Psoas muscle (tissue), 8 donors: Measurements from ENCODE around the gene MICAL3. TPM values are rescaled to one million over a fixed set of nuclear protein-coding genes. Genes with fewer than 3 reads are reported as not detected.
"Not testable (repeated sequence)": the region's sequence is repeated elsewhere in the genome, so short reads cannot be mapped to it uniquely, and the experiment has no call there.

ENCODE experiments used
- ATAC-seq, 4 donors: fragments of 200-7000 bp; cut with Tn5 transposase; one replicate each; pipeline ENCODE4 v1.9.1; 2020; ENCODE audit warnings: moderate library complexity in 3 of 4, mild to moderate bottlenecking in 2 of 4
- DNase-seq, 2 donors: peaks; one replicate each; pipeline ENCODE4 v3.0.0-alpha.2; 2020
- H3K27ac ChIP-seq: fragments of 200-600 bp; one replicate; pipeline ENCODE4 v1.8.0; 2022
- H3K27me3 ChIP-seq, 3 donors: fragments of 200-600 bp in 1 of 3; one replicate each; pipeline versions ENCODE4 v1.6.1 to v1.8.0; 2013 to 2022; ENCODE audit warnings: low read length in 2 of 3, mild to moderate bottlenecking in 2 of 3, moderate library complexity in 1 of 3; ENCODE audit not compliant: insufficient read depth in 3 of 3
- H3K36me3 ChIP-seq, 2 donors: fragments of 200-600 bp in 1 of 2; one replicate each; pipeline versions ENCODE4 v1.6.1 to v1.8.0; 2013 to 2022; ENCODE audit warnings: low read depth in 1 of 2, mild to moderate bottlenecking in 1 of 2, moderate library complexity in 1 of 2; ENCODE audit not compliant: insufficient read depth in 1 of 2
- H3K4me1 ChIP-seq: fragments of 200-600 bp; one replicate; pipeline ENCODE4 v1.8.0; 2022
- H3K4me3 ChIP-seq: fragments of 200-600 bp; one replicate; pipeline ENCODE4 v1.8.0; 2022; ENCODE audit warnings: mild to moderate bottlenecking
- H3K9me3 ChIP-seq: fragments of 200-600 bp; one replicate; pipeline ENCODE4 v1.8.0; 2022
- CTCF ChIP-seq: fragments of 200-600 bp; IDR thresholded peaks from one replicate; pipeline ENCODE4 v1.8.0; 2022; ENCODE audit warnings: antibody characterized with exemption
- WGBS, 3 donors: extraction: QIAGEN DNeasy Blood & Tissue Kit; methylation state at CpG; one replicate each; pipeline versions ENCODE4 v1.1.6 to v1.1.7; 2013; 5-methylcytosine and 5-hydroxymethylcytosine counted together
- intact Hi-C, 2 donors: fragments of 100-400 bp; cut with DNase I; formaldehyde crosslinking; loops; one replicate each; pipeline versions ENCODE4 v1.11.0 to v1.14.2; 2022
- polyA plus RNA-seq, 3 donors: library from polyadenylated mRNA; stranded (reverse); fragments of 200-250 nt; gene quantifications; one replicate each; pipeline ENCODE4 v1.2.3, GENCODE V29; 2013
- total RNA-seq, 4 donors: library from RNA; stranded (reverse); fragmentation: NEBNext Ultra II Directional in 2 of 4; extraction: Animal tissue kit (Norgen Biotek cat#: 25700) in 2 of 4; gene quantifications; one replicate each; pipeline versions ENCODE4 v1.2.1 to v1.2.4, GENCODE V29; 2021 to 2023
- donor health status: healthy with polysubstance abuse.
- donor health status: DM: no; HTN: no; CAD: no; lungs with moderate emphysema.
- donor health status: Bipolar disorder and iron deficiency.
- donor health status: healthy.
- donor health status: DM: yes; HTN: yes; CAD: no.
- donor health status: DM: no; HTN: no; CAD: no.
- donor health status: DM: no; HTN: no; CAD: no.
- donor health status: DM: yes; HTN: yes; CAD: no.

Gene MICAL3
- total and polyA plus RNA-seq, 7 donors = 2.1 to 38.3 (median 15.5) TPM

- peaks cover 30% of the 10 kb centered on the region for H3K4me1 ChIP-seq
- DNase-seq (peak; percentile 51 to 76), ATAC-seq (peak; percentile 41 to 56 (median 50))
- WGBS, 3 donors = 28 to 43% (median 35%) methylated on average over 11 of the region's 11 CpGs
- H3K9me3 ChIP-seq = no peaks in the 10 kb centered on the region
- intact Hi-C loops = no loop called here
- H3K4me3 ChIP-seq = no peak overlapping the region
- H3K36me3 ChIP-seq = no peaks in the 10 kb centered on the region
- H3K27me3 ChIP-seq = no peaks in the 10 kb centered on the region
- peak overlapping the region; percentile 82 for H3K27ac ChIP-seq
- no peak for TF ChIP-seq CTCF
These were observed 20.3 kb upstream of the MICAL3 start for GRCh38 chr22:18044548-18045271.

GRCh38 chr22:18042685-18043084 lies 18.3 kb upstream of the MICAL3 start:
- no peaks in the 10 kb centered on the region for H3K36me3 ChIP-seq
- ATAC-seq = peak; percentile 78 to 89 (median 84)

GRCh38 chr22:18040898-18041297 lies 16.5 kb upstream of the MICAL3 start:
- H3K9me3 ChIP-seq, intact Hi-C loops, H3K27me3 ChIP-seq, H3K36me3 ChIP-seq, H3K4me3 ChIP-seq, DNase-seq, ATAC-seq, H3K27ac ChIP-seq: not testable (repeated sequence)
- H3K4me1 ChIP-seq = peaks cover 37% of the 10 kb centered on the region
- 89 to 92% (median 91%) methylated on average over 6 of the region's 6 CpGs for WGBS, 3 donors

More at GRCh38 chr22:18042685-18043084, 18.3 kb upstream of the MICAL3 start:
- no peaks in the 10 kb centered on the region for H3K27me3 ChIP-seq
- H3K4me1 ChIP-seq = peaks cover 30% of the 10 kb centered on the region
- intact Hi-C loops = no loop called here
- no peak for TF ChIP-seq CTCF
- no peaks in the 10 kb centered on the region for H3K9me3 ChIP-seq
- H3K4me3 ChIP-seq = peak overlapping the region; percentile 7
- H3K27ac ChIP-seq = peak overlapping the region; percentile 82
- 29 to 38% (median 32%) methylated on average over 6 of the region's 6 CpGs for WGBS, 3 donors
- DNase-seq = no peak

- Histone ChIP-seq H3K36me3 (no peaks in the 10 kb centered on the region), H3K4me3 (no peak overlapping the region), H3K4me1 (peaks cover 33% of the 10 kb centered on the region), H3K9me3 (no peaks in the 10 kb centered on the region), H3K27ac (peak overlapping the region; percentile 76), H3K27me3 (no peaks in the 10 kb centered on the region)
- no peak for TF ChIP-seq CTCF
- DNase-seq = peak; percentile 89 to 95
- intact Hi-C loops = no loop called here
- 28 to 40% (median 35%) methylated on average over 9 of the region's 9 CpGs for WGBS, 3 donors
- peak; percentile 85 to 91 (median 90) for ATAC-seq
These were observed 11.4 kb upstream of the MICAL3 start for GRCh38 chr22:18035751-18036150.

GRCh38 chr22:18034076-18034475 lies 9.7 kb upstream of the MICAL3 start:
- H3K9me3 ChIP-seq = no peaks in the 10 kb centered on the region
- peak overlapping the region; percentile 15 for H3K27ac ChIP-seq
- no peaks in the 10 kb centered on the region for H3K27me3 ChIP-seq
- WGBS, 3 donors = 92 to 96% (median 95%) methylated on average over 3 of the region's 3 CpGs
- ATAC-seq (no peak), DNase-seq (no peak)
- H3K4me3 ChIP-seq = no peak overlapping the region
- intact Hi-C loops = loop anchor here in 1 of 2 donors (5.0 kb wide), 1 partner anchor 43 kb away; the partner anchor contains the start of gene PEX26
- no peaks in the 10 kb centered on the region for H3K36me3 ChIP-seq
- H3K4me1 ChIP-seq = peaks cover 39% of the 10 kb centered on the region
- TF ChIP-seq CTCF = no peak
